MV-4-11 (cell line): ENCODE results near the gene GAB2.
A peak's percentile ranks its signal among the peaks of the same experiment; 100 is the strongest.
"Not testable (repeated sequence)": the region's sequence is repeated elsewhere in the genome, so short reads cannot be mapped to it uniquely, and the experiment has no call there.

Source experiments
- DNase-seq: peaks from one replicate; lab custom pipeline; 2025; lab: John Stamatoyannopoulos, UW

The GAB2 gene

DNA sequence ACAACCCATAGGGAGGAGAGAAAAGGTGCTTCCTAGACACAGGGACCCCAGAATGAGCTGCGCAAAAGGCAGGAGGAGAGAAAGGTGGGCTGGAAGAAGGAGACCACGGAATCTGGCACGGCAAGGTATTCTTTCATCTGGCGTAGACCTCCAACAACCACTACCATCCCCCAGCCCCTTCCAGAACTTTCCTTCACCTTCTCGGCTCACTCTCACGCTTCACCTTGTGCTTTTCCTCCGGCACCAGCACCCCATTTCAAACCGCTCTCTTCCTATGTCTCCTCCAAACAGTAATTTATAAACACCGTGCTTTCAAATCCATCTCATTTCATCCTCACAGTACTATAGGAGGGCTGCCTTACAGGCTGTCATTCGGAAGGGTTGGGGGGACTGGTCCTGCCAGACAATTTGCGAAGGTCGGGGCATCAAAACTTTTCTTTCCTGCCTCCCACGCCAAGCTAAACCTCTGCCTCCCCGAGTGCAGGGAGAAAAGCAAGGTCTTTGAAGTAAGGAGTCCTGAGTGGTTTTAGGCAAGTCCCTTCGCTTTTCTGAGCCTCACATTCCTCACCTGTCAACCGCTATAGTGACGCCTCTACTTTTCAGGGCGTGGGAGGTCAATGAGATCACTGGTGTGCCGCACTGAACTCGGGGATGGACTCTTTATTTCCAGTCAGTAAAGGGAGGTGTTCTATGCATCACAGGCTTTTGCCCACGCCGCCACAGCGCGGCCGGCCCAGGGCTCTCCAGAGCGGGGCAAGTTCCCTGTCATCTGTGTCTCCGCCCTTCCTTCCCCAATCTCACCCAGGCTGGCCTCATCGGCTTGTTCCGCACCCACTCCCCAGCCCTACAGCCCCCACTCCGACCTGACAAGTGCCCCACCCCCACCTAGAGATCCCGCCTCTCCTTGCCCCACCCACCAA, 230.0 kb downstream of the GAB2 start:
- peak; percentile 58 for DNase-seq

DNA sequence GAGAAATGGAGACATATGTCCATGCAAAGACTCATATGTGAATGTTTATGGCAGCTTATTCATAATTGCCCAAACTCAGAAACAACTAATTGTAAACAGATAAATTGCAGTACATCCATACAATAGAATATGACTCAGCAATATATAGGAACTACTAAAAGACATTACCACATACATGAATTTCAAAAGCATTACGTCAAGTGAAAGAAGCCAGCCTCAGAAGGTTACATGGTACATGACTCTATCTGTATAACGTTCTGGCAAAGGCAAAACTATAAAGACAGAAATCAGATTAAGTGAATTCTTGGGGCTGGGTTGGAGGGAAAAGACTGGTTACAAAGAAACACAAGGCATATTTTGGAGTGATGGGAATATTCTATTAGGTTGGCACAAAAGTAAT, 236.4 kb downstream of the GAB2 start:
- peak; percentile 56 for DNase-seq

- no peak for DNase-seq
These were observed 236.9 kb downstream of the GAB2 start for GRCh38 chr11:78180751-78181150.

- no peak for DNase-seq
These were observed 238.1 kb downstream of the GAB2 start for GRCh38 chr11:78179459-78180071.

DNA sequence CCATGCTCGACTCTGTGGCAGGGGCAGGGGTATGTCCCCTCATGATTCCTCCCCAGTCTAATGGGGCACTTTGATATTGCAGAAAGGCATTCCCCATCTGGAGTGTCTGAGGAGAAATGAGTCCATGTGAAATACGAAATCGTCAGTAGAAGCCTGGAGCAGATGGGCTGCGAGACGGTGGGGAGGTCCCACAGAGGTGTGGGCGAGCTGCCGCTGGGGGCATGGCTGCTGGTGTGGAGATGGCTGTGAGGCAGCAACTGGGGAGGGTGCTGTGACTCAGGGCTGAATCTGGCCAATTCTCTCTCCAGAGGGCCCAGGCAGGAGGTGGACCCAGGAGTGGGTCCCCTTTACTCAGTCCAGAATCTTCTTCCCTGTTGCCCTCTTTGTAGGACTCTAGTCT, 240.4 kb downstream of the GAB2 start:
- DNase-seq, result no peak

GRCh38 chr11:78176605-78177141, 240.9 kb downstream of the GAB2 start:
- DNase-seq, result no peak

GRCh38 chr11:78175862-78176261, 241.8 kb downstream of the GAB2 start:
- DNase-seq, result not testable (repeated sequence)

GRCh38 chr11:78171951-78172350, 245.7 kb downstream of the GAB2 start:
- DNase-seq, result no peak

DNA sequence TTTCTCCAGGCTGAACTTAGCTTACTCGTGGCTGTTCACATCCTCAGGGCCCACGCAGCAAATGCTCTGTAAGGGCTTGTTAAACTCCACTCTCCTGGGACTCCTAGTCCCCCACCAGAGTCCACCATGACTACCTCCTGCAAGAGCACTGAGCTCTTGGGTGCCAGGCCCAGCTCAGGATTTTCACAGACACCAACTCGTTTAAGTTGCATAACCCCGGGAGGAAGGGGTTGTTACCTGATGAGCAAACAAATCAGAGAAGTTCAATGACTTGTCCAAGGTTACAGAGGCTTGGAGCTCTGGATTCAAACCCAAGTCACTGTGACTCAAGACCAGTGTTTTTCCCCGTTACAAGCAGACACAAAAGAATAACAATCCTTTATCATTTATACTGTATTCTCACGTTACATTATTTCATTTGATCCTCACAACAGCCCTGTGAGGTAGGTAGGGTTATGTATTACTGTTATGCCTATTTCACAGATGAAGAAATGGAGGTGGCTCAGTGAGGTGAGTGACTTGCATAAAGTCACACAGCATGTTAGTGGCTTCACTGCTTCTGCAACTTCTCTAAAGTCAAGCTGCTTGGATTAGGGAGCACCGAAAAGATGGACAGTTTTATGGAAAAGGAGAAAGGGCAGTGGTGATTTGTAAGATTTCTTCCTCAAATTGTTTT, 246.6 kb downstream of the GAB2 start:
- peak; percentile 24 for DNase-seq

GRCh38 chr11:78170413-78170812, 247.2 kb downstream of the GAB2 start:
- no peak for DNase-seq

DNA sequence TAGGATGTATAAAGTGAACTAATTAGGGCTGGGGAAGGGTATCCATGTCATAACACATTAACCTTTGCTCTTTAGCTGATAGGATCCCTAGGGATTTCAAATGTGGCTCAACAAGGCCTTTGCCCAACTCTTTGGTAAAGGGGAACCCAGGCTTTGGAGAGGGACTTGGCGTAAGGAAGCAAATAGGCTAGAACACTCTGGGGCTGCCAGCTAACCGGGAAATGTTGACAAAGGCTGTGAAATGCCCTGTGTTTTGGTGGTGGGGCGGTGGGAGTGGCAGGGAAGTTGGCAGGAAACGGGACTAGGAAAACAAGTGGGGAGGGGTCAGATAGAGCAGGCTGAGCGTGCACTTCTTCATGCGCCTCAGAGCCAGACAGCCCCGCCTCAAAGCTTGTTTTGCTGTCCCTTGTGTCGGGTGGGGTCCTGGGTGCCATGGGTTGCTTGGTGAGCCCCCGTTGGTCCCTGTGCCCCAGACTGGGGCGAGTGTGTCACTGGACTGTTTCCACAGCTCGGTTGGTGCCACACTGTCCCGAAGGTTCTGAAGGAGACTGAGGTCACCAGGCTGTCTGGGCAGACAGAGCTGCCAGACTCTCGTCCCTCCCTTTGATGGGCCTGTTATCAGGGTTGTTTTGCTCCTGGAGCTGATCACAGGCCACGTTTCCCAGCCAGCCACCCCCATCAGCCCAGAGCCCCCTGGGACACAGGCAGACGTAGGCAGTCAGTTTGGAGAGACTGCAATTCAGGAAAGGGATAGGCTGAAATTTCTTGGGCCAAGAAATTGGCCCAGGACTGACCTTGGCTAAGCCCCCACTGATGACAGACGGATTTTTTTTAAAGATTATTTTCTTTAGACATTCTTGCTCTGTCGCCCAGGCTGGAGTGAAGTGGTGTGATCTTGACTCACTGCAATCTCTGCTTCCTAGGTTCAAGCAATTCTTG, 248.8 kb downstream of the GAB2 start:
- no peak for DNase-seq

- no peak for DNase-seq
These were observed 250.7 kb downstream of the GAB2 start for GRCh38 chr11:78166855-78167469.
